ENCODE data around the gene CMSS1.

- TF ChIP-seq EZH2 (IDR thresholded peaks at IDR 0.05; ENCODE audit: borderline replicate concordance, insufficient read depth, low read length, poor library complexity, severe bottlenecking), result no peak
- TF ChIP-seq CTCF (IDR thresholded peaks at IDR 0.05; ENCODE audit: poor library complexity, severe bottlenecking), result no peak
- no peak for TF ChIP-seq EP300 (conservative IDR thresholded peaks at IDR 0.05; ENCODE audit: poor library complexity, severe bottlenecking)
- TF ChIP-seq REST (IDR thresholded peaks at IDR 0.05; ENCODE audit: borderline replicate concordance), result no peak
- no peak for TF ChIP-seq POLR2AphosphoS5 (IDR thresholded peaks at IDR 0.05)
- no peak for TF ChIP-seq RAD21 (conservative IDR thresholded peaks at IDR 0.05)
Measured at GRCh38 chr3:99856437-99857220, 39.0 kb downstream of the CMSS1 start.
